Right lobe of liver (tissue), 6 donors: ENCODE data around the gene IFNAR1. TPM values are rescaled to one million over a fixed set of nuclear protein-coding genes. Genes with fewer than 3 reads are reported as not detected.
A peak's percentile ranks its signal among the peaks of the same experiment; 100 is the strongest.
"Not testable (repeated sequence)": the region's sequence is repeated elsewhere in the genome, so short reads cannot be mapped to it uniquely, and the experiment has no call there.

Experiments
- ATAC-seq, 4 donors: fragments of 200-7000 bp; cut with Tn5 transposase; one replicate each; pipeline ENCODE4 v1.9.1; 2020; ENCODE audit warnings: mild to moderate bottlenecking in 4 of 4, moderate library complexity in 4 of 4
- DNase-seq, 3 donors: peaks; one replicate each; pipeline ENCODE4 v3.0.0-alpha.2; 2020
- H3K27ac ChIP-seq, 3 donors: fragments of 200-600 bp; one replicate each; pipeline ENCODE4 v1.8.0; 2022
- H3K27me3 ChIP-seq, 2 donors: fragments of 200-600 bp; one replicate each; pipeline ENCODE4 v1.8.0; 2022
- H3K36me3 ChIP-seq, 4 donors: fragments of 200-600 bp; sonication (generic) in 1 of 4; one replicate each; pipeline versions ENCODE4 v1.5.1 to v1.8.0; 2017 to 2022; ENCODE audit warnings: control low read depth in 1 of 4
- H3K4me1 ChIP-seq, 4 donors: fragments of 200-600 bp; sonication (generic) in 1 of 4; one replicate each; pipeline versions ENCODE4 v1.5.1 to v1.8.0; 2017 to 2022; ENCODE audit warnings: control low read depth in 1 of 4
- H3K4me3 ChIP-seq, 3 donors: fragments of 200-600 bp; one replicate each; pipeline ENCODE4 v1.8.0; 2022
- H3K9me3 ChIP-seq, 4 donors: fragments of 200-600 bp; sonication (generic) in 1 of 4; one replicate each; pipeline versions ENCODE4 v1.5.1 to v1.8.0; 2017 to 2022; ENCODE audit warnings: control low read depth in 1 of 4
- CTCF ChIP-seq, 4 donors: fragments of 200-600 bp in 3 of 4; fragments of 450-650 bp in 1 of 4; IDR thresholded peaks; one replicate each; pipeline versions ENCODE4 v1.5.1 to v1.8.0; 2016 to 2022; ENCODE audit warnings: antibody characterized with exemption in 4 of 4, mild to moderate bottlenecking in 2 of 4
- POLR2A ChIP-seq: fragments of 450-650 bp; IDR thresholded peaks from one replicate; pipeline ENCODE4 v1.6.1; 2017; ENCODE audit warnings: antibody characterized with exemption, mild to moderate bottlenecking
- WGBS: methylation state at CpG from one replicate; pipeline ENCODE4 v1.1.6; 2018; ENCODE audit warnings: low coverage, low lambda C conversion rate; ENCODE audit not compliant: insufficient coverage; ENCODE audit errors: missing lambda C conversion rate; 5-methylcytosine and 5-hydroxymethylcytosine counted together
- intact Hi-C, 2 donors: fragments of 100-400 bp; cut with DNase I; formaldehyde crosslinking; loops; one replicate each; pipeline versions ENCODE4 v1.11.2 to v1.14.1; 2022
- total RNA-seq, 6 experiments: library from RNA; depleted of rRNA in 2 of 6; stranded (reverse); fragments of >200 nt in 2 of 6; fragmentation: NEBNext Ultra II Directional in 3 of 6; extraction: Animal tissue kit (Norgen Biotek cat#: 25700) in 3 of 6; gene quantifications; one replicate each; pipeline versions ENCODE4 v1.1.0 to v1.2.4, GENCODE V29; 2016 to 2023
- donor health status: DM: no; HTN: yes; CAD: no.
- donor health status: DM: no; HTN: no; CAD: no.
- donor health status: DM: no; HTN: no; CAD: no.
- donor health status: DM: no; HTN: yes; CAD: no.
- donor health status: DM: no; HTN: yes; CAD: no.

IFNAR1 gene
- total RNA-seq, 6 experiments from 2014 or later, result 31.6 to 68.2 (median 48.6) TPM

- H3K4me1 ChIP-seq, result no peaks in the 10 kb centered on the region
- H3K9me3 ChIP-seq, result no peaks in the 10 kb centered on the region
- ATAC-seq (no peak), DNase-seq (peak in 1 of 3 donors; percentile 42)
- intact Hi-C loops, result no loop called here
- 74% methylated on average over 5 of the region's 6 CpGs for WGBS
- no peak overlapping the region for H3K4me3 ChIP-seq
- TF ChIP-seq POLR2A, result no peak
- TF ChIP-seq CTCF (IDR thresholded peaks at IDR 0.05), result no peak
- H3K36me3 ChIP-seq, result no peaks in the 10 kb centered on the region
- no peaks in the 10 kb centered on the region for H3K27me3 ChIP-seq
- no peak overlapping the region for H3K27ac ChIP-seq
Observed at GRCh38 chr21:33377221-33377920, 52.6 kb downstream of the IFNAR1 start.

- no peak overlapping the region for H3K4me3 ChIP-seq
- TF ChIP-seq POLR2A, result no peak
- TF ChIP-seq CTCF (IDR thresholded peaks at IDR 0.05), result no peak
- DNase-seq (peak in 1 of 3 donors; percentile 46), ATAC-seq (no peak)
- H3K27me3 ChIP-seq, result no peaks in the 10 kb centered on the region
- 87% methylated on average over 5 of the region's 9 CpGs for WGBS
- H3K9me3 ChIP-seq, result no peaks in the 10 kb centered on the region
- intact Hi-C loops, result no loop called here
- no peak overlapping the region for H3K27ac ChIP-seq
- H3K4me1 ChIP-seq, result no peaks in the 10 kb centered on the region
- no peaks in the 10 kb centered on the region for H3K36me3 ChIP-seq
Observed at GRCh38 chr21:33378081-33378480, 53.3 kb downstream of the IFNAR1 start.

GRCh38 chr21:33379934-33380333 lies 55.2 kb downstream of the IFNAR1 start:
- H3K36me3 ChIP-seq, H3K9me3 ChIP-seq, H3K27me3 ChIP-seq, intact Hi-C loops, DNase-seq, H3K4me3 ChIP-seq, H3K4me1 ChIP-seq: not testable (repeated sequence)
- ATAC-seq, result peak; percentile 43 to 71 (median 56)
- peak overlapping the region in 2 of 3 donors; percentile 19 to 75 for H3K27ac ChIP-seq
- WGBS, result 40% methylated on average over 1 of the region's 1 CpG

GRCh38 chr21:33380483-33380998 lies 55.8 kb downstream of the IFNAR1 start:
- whole genome bisulfite sequencing, result 31% methylated on average over 6 of the region's 11 CpGs
- no peaks in the 10 kb centered on the region for H3K27me3 ChIP-seq
- H3K4me3 ChIP-seq, result no peak overlapping the region
- peak overlapping the region in 2 of 3 donors; percentile 19 to 75 for H3K27ac ChIP-seq
- ATAC-seq (peak; percentile 80 to 89 (median 85)), DNase-seq (peak; percentile 75 to 89 (median 78))
- no peaks in the 10 kb centered on the region for H3K9me3 ChIP-seq
- H3K4me1 ChIP-seq, result no peaks in the 10 kb centered on the region
- intact Hi-C loops, result no loop called here
- TF ChIP-seq POLR2A (peak; percentile 62), CTCF (IDR thresholded peaks at IDR 0.05) (no peak)
- H3K36me3 ChIP-seq, result no peaks in the 10 kb centered on the region

- intact Hi-C loops, DNase-seq, H3K4me3 ChIP-seq, H3K27me3 ChIP-seq, H3K9me3 ChIP-seq, H3K27ac ChIP-seq, ATAC-seq, H3K36me3 ChIP-seq, H3K4me1 ChIP-seq: not testable (repeated sequence)
- 84% methylated on average over 5 of the region's 6 CpGs for WGBS
Observed at GRCh38 chr21:33381381-33381780, 56.6 kb downstream of the IFNAR1 start.
